ENCODE data around the gene OR2T11.
"Not testable (repeated sequence)": the region's sequence is repeated elsewhere in the genome, so short reads cannot be mapped to it uniquely, and the experiment has no call there.

DNA sequence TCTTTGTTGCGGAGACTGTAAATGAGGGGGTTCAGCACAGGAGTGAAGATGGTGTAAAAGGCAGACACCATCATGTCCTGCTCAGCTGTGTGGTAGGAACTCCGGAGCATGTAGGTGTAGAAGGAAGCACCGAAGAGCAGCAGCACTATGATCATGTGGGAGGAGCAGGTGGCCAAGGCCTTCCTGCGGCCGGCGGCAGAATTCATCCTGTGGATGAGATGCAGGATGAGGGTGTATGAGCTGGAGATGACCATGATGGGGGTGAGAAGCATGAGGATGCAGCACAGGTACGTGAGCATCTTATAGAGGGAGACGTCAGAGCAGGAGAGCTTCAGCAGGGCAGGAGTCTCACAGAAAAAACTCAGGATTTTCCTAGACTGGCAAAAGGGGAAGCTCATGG is 61.0 kb downstream of the OR2T11 start:
- not testable (repeated sequence) for TF ChIP-seq CTCF (conservative IDR thresholded peaks at IDR 0.05 in 1 of 2, IDR thresholded peaks at IDR 0.05 in 1 of 2; ENCODE audit: low read depth in 1 of 2, low read length in 2 of 2); EZH2 (IDR thresholded peaks at IDR 0.05; ENCODE audit: low read length, missing control alignments)

All from fibroblast of lung (primary cell).